Adrenal gland (tissue), 12 donors: ENCODE measurements around the gene LRBA. TPM values are rescaled to one million over a fixed set of nuclear protein-coding genes. Genes with fewer than 3 reads are reported as not detected.

ENCODE experiments used
- DNase-seq, 7 donors: peaks; one replicate each; pipeline ENCODE4 v3.0.0-alpha.2; 2019 to 2020
- H3K27ac ChIP-seq, 5 donors: fragments of 200-600 bp; sonication (generic) in 4 of 5; 1 replicate in 3 of 5; 2 replicates in 2 of 5; pipeline versions ENCODE4 v1.5.1 to v1.8.0; 2016 to 2020; ENCODE audit warnings: mild to moderate bottlenecking in 1 of 5
- H3K27me3 ChIP-seq: fragments of 200-600 bp; 2 replicates; pipeline ENCODE4 v1.8.0; 2021
- H3K36me3 ChIP-seq, 2 donors: fragments of 200-600 bp; replicated peaks in 1 of 2; 1 replicate in 1 of 2; 2 replicates in 1 of 2; pipeline versions ENCODE4 v1.5.1 to v1.8.0; 2018 to 2022
- H3K4me1 ChIP-seq, 2 donors: fragments of 200-600 bp; replicated peaks in 1 of 2; 1 replicate in 1 of 2; 2 replicates in 1 of 2; pipeline versions ENCODE4 v1.5.1 to v1.8.0; 2018 to 2021
- H3K4me3 ChIP-seq, 4 donors: fragments of 200-600 bp; sonication (generic) in 3 of 4; one replicate each; pipeline ENCODE4 v1.5.1; 2016 to 2018
- H3K9me3 ChIP-seq, 3 donors: fragments of 200-600 bp; sonication (generic) in 1 of 3; replicated peaks in 1 of 3; 1 replicate in 2 of 3; 2 replicates in 1 of 3; pipeline versions ENCODE4 v1.5.1 to v1.8.0; 2016 to 2021
- POLR2A ChIP-seq, 2 donors: fragments of 450-650 bp; IDR thresholded peaks; one replicate each; pipeline ENCODE4 v1.6.1; 2017; ENCODE audit warnings: antibody characterized with exemption in 2 of 2, mild to moderate bottlenecking in 2 of 2, moderate library complexity in 1 of 2
- WGBS, 4 donors: extraction: QIAGEN DNeasy Blood & Tissue Kit in 2 of 4; methylation state at CpG; one replicate each; pipeline versions ENCODE4 v1.1.5 to v1.1.7; 2013 to 2017; 5-methylcytosine and 5-hydroxymethylcytosine counted together
- intact Hi-C, 2 donors: fragments of 100-400 bp; cut with DNase I; formaldehyde crosslinking; loops; one replicate each; pipeline versions ENCODE4 v1.14.1 to v1.15.0; 2022 to 2023
- polyA plus RNA-seq, 3 donors: library from polyadenylated mRNA; stranded (reverse); fragments of 200-250 nt in 2 of 3; fragments of 350-450 nt in 1 of 3; fragmentation: Illumina TruSeq in 1 of 3; extraction: RNeasy Lipid Tissue Mini Kit (QIAGEN cat#74804) in 1 of 3; gene quantifications; one replicate each; pipeline ENCODE4 v1.2.3, GENCODE V29; 2013 to 2014
- total RNA-seq, 9 donors: library from RNA; depleted of rRNA in 4 of 9; stranded (reverse); fragments of >200 nt in 4 of 9; fragments of 120-200 nt in 1 of 9; fragmentation: NEBNext Ultra II Directional in 1 of 9; extraction: Animal tissue kit (Norgen Biotek cat#: 25700) in 1 of 9; gene quantifications; one replicate each; pipeline versions ENCODE4 v1.1.0 to v1.2.4, GENCODE V29; 2013 to 2023
- TF ChIP-seq, protein P1 (sequence below), 6 experiments: fragments of 450-650 bp in 4 of 6; fragments of 200-600 bp in 2 of 6; sonication (generic) in 1 of 6; IDR thresholded peaks; 1 replicate in 5 of 6; 2 replicates in 1 of 6; pipeline versions ENCODE4 v1.5.1 to v1.8.0; 2016 to 2021; ENCODE audit warnings: antibody characterized with exemption in 6 of 6, mild to moderate bottlenecking in 2 of 6, moderate library complexity in 1 of 6
- donor health status: healthy with polysubstance abuse.
- donor health status: Bipolar disorder and iron deficiency.
- donor health status: DM: yes; HTN: yes; CAD: no.
- donor health status: DM: no; HTN: no; CAD: no.
- donor health status: DM: no; HTN: no; CAD: no.
- donor health status: DM: yes; HTN: yes; CAD: no.

The LRBA gene
- total and polyA plus RNA-seq, 12 donors, result 9.6 to 106 (median 40.6) TPM

DNA sequence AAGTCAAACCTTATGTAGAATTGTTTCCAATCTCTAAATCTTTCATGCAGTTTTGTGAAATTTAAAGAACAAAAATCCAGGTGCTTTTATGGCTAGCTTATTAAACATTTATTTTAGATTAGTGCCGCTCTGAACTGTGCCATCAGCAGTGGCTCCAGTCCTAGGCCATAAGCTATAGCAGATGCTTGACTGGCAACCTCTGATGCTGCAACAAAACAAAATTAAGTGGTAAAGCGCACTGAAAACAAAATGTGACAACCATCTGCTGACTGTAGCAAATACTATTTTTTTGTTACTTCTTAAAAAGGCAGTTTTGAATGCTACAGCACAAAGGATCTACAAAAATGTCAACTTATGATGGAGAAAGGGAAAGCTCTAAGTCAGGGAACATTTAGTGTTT is 699.4 kb downstream of the LRBA start:
- Histone ChIP-seq H3K36me3 (no peaks in the 10 kb centered on the region), H3K27me3 (no peaks in the 10 kb centered on the region), H3K4me3 (no peak overlapping the region), H3K27ac (no peak overlapping the region), H3K4me1 (no peaks in the 10 kb centered on the region), H3K9me3 (no peaks in the 10 kb centered on the region)
- 88 to 100% (median 94%) methylated on average over 2 of the region's 2 CpGs for whole genome bisulfite sequencing, 4 donors
- intact Hi-C loops, result no loop called here
- TF ChIP-seq, protein P1, sequence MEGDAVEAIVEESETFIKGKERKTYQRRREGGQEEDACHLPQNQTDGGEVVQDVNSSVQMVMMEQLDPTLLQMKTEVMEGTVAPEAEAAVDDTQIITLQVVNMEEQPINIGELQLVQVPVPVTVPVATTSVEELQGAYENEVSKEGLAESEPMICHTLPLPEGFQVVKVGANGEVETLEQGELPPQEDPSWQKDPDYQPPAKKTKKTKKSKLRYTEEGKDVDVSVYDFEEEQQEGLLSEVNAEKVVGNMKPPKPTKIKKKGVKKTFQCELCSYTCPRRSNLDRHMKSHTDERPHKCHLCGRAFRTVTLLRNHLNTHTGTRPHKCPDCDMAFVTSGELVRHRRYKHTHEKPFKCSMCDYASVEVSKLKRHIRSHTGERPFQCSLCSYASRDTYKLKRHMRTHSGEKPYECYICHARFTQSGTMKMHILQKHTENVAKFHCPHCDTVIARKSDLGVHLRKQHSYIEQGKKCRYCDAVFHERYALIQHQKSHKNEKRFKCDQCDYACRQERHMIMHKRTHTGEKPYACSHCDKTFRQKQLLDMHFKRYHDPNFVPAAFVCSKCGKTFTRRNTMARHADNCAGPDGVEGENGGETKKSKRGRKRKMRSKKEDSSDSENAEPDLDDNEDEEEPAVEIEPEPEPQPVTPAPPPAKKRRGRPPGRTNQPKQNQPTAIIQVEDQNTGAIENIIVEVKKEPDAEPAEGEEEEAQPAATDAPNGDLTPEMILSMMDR (IDR thresholded peaks at IDR 0.05), result no peak
- TF ChIP-seq POLR2A (IDR thresholded peaks at IDR 0.05), result no peak
- DNase-seq, result no peak

DNA sequence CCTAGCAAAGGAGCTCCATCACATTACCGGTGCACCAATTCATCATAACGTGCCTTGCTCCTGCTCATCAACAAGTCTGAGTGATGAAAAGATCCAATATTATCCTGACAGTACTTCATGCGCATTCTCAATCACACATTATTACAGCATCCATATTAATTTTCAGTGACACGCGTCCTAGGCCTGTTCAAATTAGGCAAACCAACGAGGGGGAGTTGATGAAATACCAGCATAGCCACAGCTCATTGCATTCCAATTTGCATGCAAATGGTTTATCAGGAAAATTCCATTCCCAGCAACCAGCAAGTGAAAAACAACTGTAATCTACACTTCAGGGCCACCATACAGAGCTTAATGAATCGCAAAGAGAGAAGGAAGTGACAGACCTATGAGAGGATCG is 699.9 kb downstream of the LRBA start:
- WGBS, 4 donors, result 87 to 89% (median 89%) methylated on average over 8 of the region's 8 CpGs
- TF ChIP-seq, protein P1 (IDR thresholded peaks at IDR 0.05), result no peak
- no peak for TF ChIP-seq POLR2A (IDR thresholded peaks at IDR 0.05)
- no peak for DNase-seq

DNA sequence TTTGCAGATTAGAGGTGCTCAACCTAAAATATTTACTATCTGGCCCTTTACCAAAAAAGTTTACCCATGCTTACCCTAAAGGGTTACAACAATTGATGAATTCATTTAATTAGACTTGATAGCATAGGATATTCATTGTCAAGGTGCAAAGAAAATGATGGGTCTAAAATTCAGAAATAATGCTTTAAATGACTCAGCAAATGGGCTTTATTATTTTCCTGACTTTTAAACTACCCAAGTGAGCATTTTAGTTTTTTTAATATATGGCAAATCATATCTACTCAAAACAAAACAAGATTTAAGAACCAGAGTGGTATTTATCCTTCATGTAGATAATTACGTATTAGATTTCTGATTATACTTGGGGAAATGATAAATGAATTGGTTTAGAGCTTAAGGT is 701.1 kb downstream of the LRBA start:
- WGBS, 4 donors, result 90 to 98% (median 92%) methylated on average over 1 of the region's 1 CpG
- H3K36me3 ChIP-seq, result no peaks in the 10 kb centered on the region
- intact Hi-C loops, result no loop called here
- no peak overlapping the region for H3K4me3 ChIP-seq
- H3K27ac ChIP-seq, result no peak overlapping the region
- H3K4me1 ChIP-seq, result no peaks in the 10 kb centered on the region
- TF ChIP-seq, protein P1 (IDR thresholded peaks at IDR 0.05), result no peak
- TF ChIP-seq POLR2A (IDR thresholded peaks at IDR 0.05), result no peak
- no peak for DNase-seq
- H3K9me3 ChIP-seq, result no peaks in the 10 kb centered on the region
- H3K27me3 ChIP-seq, result no peaks in the 10 kb centered on the region

More for the DNA sequence above, 699.9 kb downstream of the LRBA start:
- H3K9me3 ChIP-seq, result no peaks in the 10 kb centered on the region
- H3K4me3 ChIP-seq, result no peak overlapping the region
- intact Hi-C loops, result no loop called here
- no peak overlapping the region for H3K27ac ChIP-seq
- H3K36me3 ChIP-seq, result no peaks in the 10 kb centered on the region
- no peaks in the 10 kb centered on the region for H3K27me3 ChIP-seq
- no peaks in the 10 kb centered on the region for H3K4me1 ChIP-seq

- Histone ChIP-seq H3K4me3 (no peak overlapping the region), H3K36me3 (no peaks in the 10 kb centered on the region), H3K27me3 (no peaks in the 10 kb centered on the region), H3K27ac (no peak overlapping the region), H3K9me3 (no peaks in the 10 kb centered on the region), H3K4me1 (peaks cover 0 to 5% of the 10 kb centered on the region in 2 donors)
- 80 to 87% (median 83%) methylated on average over 4 of the region's 4 CpGs for WGBS, 4 donors
- no peak for TF ChIP-seq POLR2A (IDR thresholded peaks at IDR 0.05)
- TF ChIP-seq, protein P1 (IDR thresholded peaks at IDR 0.05), result no peak
- intact Hi-C loops, result no loop called here
- DNase-seq, result no peak
Measured at GRCh38 chr4:150310159-150310895, 704.8 kb downstream of the LRBA start.
